Endothelial cell of umbilical vein (primary cell): Measurements from ENCODE around the gene NAP1L4. TPM values are rescaled to one million over a fixed set of nuclear protein-coding genes. Genes with fewer than 3 reads are reported as not detected.

ENCODE experiments used
- BruUV-seq: library from RNA; stranded (reverse); fragments of 400-500 nt; replicated peaks from 2 replicates; lab custom pipeline; 2021; lab: Mats Ljungman, UMichigan
- CTCF ChIA-PET: fragments of 300-600, 350-600 bp; sonication (Branson Sonifier 250); formaldehyde crosslinking; loops from one replicate; lab custom pipeline; 2021; ENCODE audit warnings: antibody characterized with exemption, inconsistent platforms; lab: Charles Lee
- POLR2A ChIA-PET: fragments of 300-600, 350-600 bp; sonication (Branson Sonifier 250); formaldehyde crosslinking; loops from one replicate; lab custom pipeline; 2021; ENCODE audit warnings: antibody characterized with exemption, inconsistent platforms; lab: Charles Lee
- DNase-seq: peaks from one replicate; pipeline ENCODE4 v3.0.0-alpha.2; 2011; ENCODE audit warnings: low read depth, low spot score
- FAIRE-seq: peaks from 2 replicates; lab custom pipeline; 2011; peaks lifted over from hg19 to GRCh38; lab: Jason Lieb, UNC
- H2AFZ ChIP-seq: 2 replicates; pipeline ENCODE4 v1.6.0; 2012; ENCODE audit warnings: low read depth, low read length, control low read depth, inconsistent platforms
- H3K27ac ChIP-seq: 2 replicates; pipeline ENCODE4 v1.5.1; 2011; ENCODE audit warnings: low read depth, mild to moderate bottlenecking, control low read depth, low read length, moderate library complexity; ENCODE audit not compliant: insufficient read depth
- H3K27me3 ChIP-seq, 2 experiments: 2 replicates each; pipeline versions ENCODE4 v1.6.0 to v1.6.1; 2011; ENCODE audit warnings: low read length in 2 of 2, mixed read lengths in 1 of 2; ENCODE audit not compliant: control insufficient read depth in 2 of 2, insufficient read depth in 2 of 2
- H3K36me3 ChIP-seq, 2 experiments: 2 replicates in 1 of 2; 3 replicates in 1 of 2; pipeline ENCODE4 v1.5.1; 2011; ENCODE audit warnings: low read length in 2 of 2, mild to moderate bottlenecking in 1 of 2, moderate library complexity in 1 of 2; ENCODE audit not compliant: control insufficient read depth in 2 of 2, insufficient read depth in 2 of 2; ENCODE audit errors: extremely low read depth in 1 of 2
- H3K4me1 ChIP-seq: 3 replicates; pipeline ENCODE4 v1.5.1; 2011; ENCODE audit warnings: mild to moderate bottlenecking, low read length; ENCODE audit not compliant: control insufficient read depth, insufficient read depth; ENCODE audit errors: extremely low read depth
- H3K4me2 ChIP-seq: 2 replicates; pipeline ENCODE4 v1.6.1; 2011; ENCODE audit warnings: low read length, control low read depth, mixed read lengths; ENCODE audit not compliant: insufficient read depth
- H3K4me3 ChIP-seq, 3 experiments: fragments of 200-600 bp in 1 of 3; sonication (generic), shearing (Covaris generic) in 1 of 3; replicated peaks in 1 of 3; 2 replicates each; pipeline ENCODE4 v1.5.1; 2011 to 2016; ENCODE audit warnings: control low read depth in 3 of 3, low read length in 3 of 3, mild to moderate bottlenecking in 2 of 3, inconsistent platforms in 1 of 3, low read depth in 1 of 3, moderate library complexity in 1 of 3; ENCODE audit not compliant: insufficient read depth in 1 of 3
- H3K79me2 ChIP-seq: 2 replicates; pipeline ENCODE4 v1.6.0; 2012; ENCODE audit warnings: low read length, inconsistent platforms; ENCODE audit not compliant: control insufficient read depth, insufficient read depth
- H3K9ac ChIP-seq: replicated peaks from 2 replicates; pipeline ENCODE3; 2011; ENCODE audit warnings: low read length, control low read depth; ENCODE audit not compliant: insufficient read depth; ENCODE audit errors: extremely low read depth
- H3K9me1 ChIP-seq: replicated peaks from 3 replicates; pipeline ENCODE4 v1.6.0; 2011; ENCODE audit warnings: mild to moderate bottlenecking, low read length; ENCODE audit not compliant: control insufficient read depth, insufficient read depth; ENCODE audit errors: extremely low read depth
- H3K9me3 ChIP-seq: replicated peaks from 2 replicates; pipeline ENCODE4 v1.5.1; 2012; ENCODE audit warnings: low read length, inconsistent platforms; ENCODE audit not compliant: control insufficient read depth, insufficient read depth
- H4K20me1 ChIP-seq: replicated peaks from 2 replicates; pipeline ENCODE3; 2011; ENCODE audit warnings: mild to moderate bottlenecking, low read length; ENCODE audit not compliant: control insufficient read depth, insufficient read depth; ENCODE audit errors: extremely low read depth
- CTCF ChIP-seq, 2 donors: IDR thresholded peaks; 1 replicate in 1 of 2; 2 replicates in 1 of 2; pipeline ENCODE4 v1.5.1; 2011; ENCODE audit warnings: low read length in 2 of 2, mild to moderate bottlenecking in 2 of 2, moderate library complexity in 2 of 2, control low read depth in 1 of 2, inconsistent platforms in 1 of 2, low read depth in 1 of 2; ENCODE audit not compliant: insufficient read depth in 1 of 2; ENCODE audit errors: extremely low read depth in 1 of 2
- EZH2 ChIP-seq: IDR thresholded peaks from 2 replicates; pipeline ENCODE4 v1.6.1; 2012; ENCODE audit warnings: borderline replicate concordance, low read depth, mild to moderate bottlenecking, moderate library complexity, low read length, inconsistent platforms; ENCODE audit not compliant: severe bottlenecking
- FOS ChIP-seq: IDR thresholded peaks from 2 replicates; pipeline ENCODE4 v1.6.1; 2011; ENCODE audit warnings: mild to moderate bottlenecking, low read length, moderate library complexity, borderline replicate concordance; ENCODE audit not compliant: insufficient read depth
- GATA2 ChIP-seq: IDR thresholded peaks from 2 replicates; pipeline ENCODE4 v1.7.0; 2011; ENCODE audit warnings: low read depth, mild to moderate bottlenecking, moderate library complexity, mixed read lengths, low read length; ENCODE audit not compliant: insufficient read length, insufficient read depth
- JUN ChIP-seq: IDR thresholded peaks from 2 replicates; pipeline ENCODE4 v1.6.1; 2011; ENCODE audit warnings: borderline replicate concordance, low read depth; ENCODE audit not compliant: insufficient read length, insufficient read depth
- MAX ChIP-seq: IDR thresholded peaks from 2 replicates; pipeline ENCODE4 v1.6.1; 2011; ENCODE audit not compliant: insufficient read depth, insufficient read length
- MYC ChIP-seq: IDR thresholded peaks from one replicate; pipeline ENCODE4 v1.6.1; 2011; ENCODE audit warnings: mild to moderate bottlenecking, low read depth, low read length
- POLR2A ChIP-seq: IDR thresholded peaks from 2 replicates; pipeline ENCODE4 v1.6.1; 2012; ENCODE audit warnings: low read depth, mild to moderate bottlenecking, control low read depth, low read length
- POLR2AphosphoS5 ChIP-seq: IDR thresholded peaks from 2 replicates; pipeline ENCODE4 v1.6.1; 2012; ENCODE audit warnings: low read depth, mild to moderate bottlenecking, control low read depth, low read length, moderate library complexity; ENCODE audit not compliant: insufficient read depth
- dilution Hi-C: fragments of 300-500 bp; cut with MboI; formaldehyde crosslinking; loops from one replicate; pipeline ENCODE4 v1.15.0; 2019; ENCODE audit warnings: low sequenced_read_pairs; ENCODE audit not compliant: extremely low pct_ligation_motif_present
- intact Hi-C: fragments of 100-400 bp; cut with micrococcal nuclease; formaldehyde crosslinking; loops from one replicate; pipeline ENCODE4 v1.10.0; 2022
- polyA plus RNA-seq, 4 experiments: library from polyadenylated mRNA; depleted of rRNA in 3 of 4; stranded (reverse) in 3 of 4; unstranded in 1 of 4; fragments of >200 nt; gene quantifications; 2 replicates each; pipeline versions ENCODE4 v1.2.1 to v1.2.3, GENCODE V29; 2011 to 2012; ENCODE audit warnings: missing spikeins in 1 of 4
- total RNA-seq: library from RNA; stranded (reverse); gene quantifications from 2 replicates; pipeline ENCODE4 v1.2.3, GENCODE V29; 2021

NAP1L4 gene
- total and polyA plus RNA-seq, 2 donors (not counting 3 experiments of a cell fraction or from before 2014, with no cell fraction given) = 100.0 to 177 TPM

- Histone ChIP-seq H3K4me3 (no peak overlapping the region), H3K4me1 (peaks cover 34% of the 10 kb centered on the region), H3K79me2 (peaks cover 29% of the 10 kb centered on the region), H3K27ac (peak overlapping the region; percentile 36), H3K36me3 (peaks cover 34 to 54% of the 10 kb centered on the region in 2 experiments), H3K27me3 (no peaks in the 10 kb centered on the region), H3K9me3 (no peaks in the 10 kb centered on the region), H3K9ac (no peak overlapping the region), H4K20me1 (no peaks in the 10 kb centered on the region), H3K4me2 (no peak overlapping the region), H3K9me1 (no peaks in the 10 kb centered on the region), H2AFZ (no peak overlapping the region)
- TF ChIP-seq MYC (no peak), EZH2 (no peak), JUN (no peak), POLR2AphosphoS5 (no peak), CTCF (IDR thresholded peaks at IDR 0.05; ENCODE audit: extremely low read depth in 1 of 2, insufficient read depth in 1 of 2, low read depth in 1 of 2, low read length in 2 of 2) (no peak), POLR2A (no peak), GATA2 (no peak), FOS (no peak), MAX (no peak)
- dilution Hi-C loops = no loop called here
- intact Hi-C loops = no loop called here
- CTCF ChIA-PET = interaction anchor here (1.3 to 2.4 kb wide), 2 partner anchors 62 to 69 kb away, joined by 3 to 5 read pairs; no protein-coding TSS in a partner anchor
- peak; percentile 38 for DNase-seq
- FAIRE-seq = no peak
- POLR2A ChIA-PET = interaction anchor here (1.2 kb wide), 1 partner anchor 21 kb away, joined by 3 read pairs; no protein-coding TSS in a partner anchor
- BruUV-seq = no TSS peak
Measured at GRCh38 chr11:2954263-2954662, 37.9 kb downstream of the NAP1L4 start.
